HepG2 (cell line): ENCODE measurements around the gene TCFL5. TPM values are rescaled to one million over a fixed set of nuclear protein-coding genes. Genes with fewer than 3 reads are reported as not detected.

Experiments used
- ATAC-seq: fragments of 200-7000 bp; cut with Tn5 transposase; 3 replicates; pipeline ENCODE4 v1.9.1; 2020; ENCODE audit warnings: mild to moderate bottlenecking, moderate library complexity
- BruUV-seq: library from RNA; stranded (reverse); fragments of 400-500 nt; replicated peaks from 2 replicates; lab custom pipeline; 2021; lab: Mats Ljungman, UMichigan
- CTCF ChIA-PET: fragments of 300-600 bp; formaldehyde crosslinking; extraction: SDS; loops from one replicate; lab custom pipeline; 2021; ENCODE audit warnings: low total read pairs, inconsistent platforms, low intra/inter-chr PET ratio; lab: Yijun Ruan, JAX
- POLR2A ChIA-PET: fragments of 350-600 bp; sonication (Branson Sonifier 250); formaldehyde crosslinking; loops from one replicate; lab custom pipeline; 2020; ENCODE audit warnings: antibody characterized with exemption, inconsistent platforms; lab: Yijun Ruan, JAX
- DNase-seq: peaks from one replicate; pipeline ENCODE4 v3.0.0-alpha.2; 2015; ENCODE audit warnings: low spot score
- FAIRE-seq: peaks from 3 replicates; lab custom pipeline; 2011; peaks lifted over from hg19 to GRCh38; lab: Jason Lieb, UNC
- H2AFZ ChIP-seq: one replicate; pipeline ENCODE4 v1.6.1; 2011; ENCODE audit warnings: low read length, inconsistent platforms
- H3K27ac ChIP-seq: fragments of 300-600 bp; 3 replicates; pipeline ENCODE4 v1.8.0; 2011; ENCODE audit warnings: mixed run types, mild to moderate bottlenecking, mixed read lengths, low read length, inconsistent platforms; ENCODE audit not compliant: insufficient read depth; ENCODE audit errors: extremely low read length
- H3K27me3 ChIP-seq, 2 experiments: fragments of 200-600 bp in 1 of 2; 2 replicates in 1 of 2; 3 replicates in 1 of 2; pipeline versions ENCODE4 v1.6.0 to v1.8.0; 2011; ENCODE audit warnings: low read length in 2 of 2, mild to moderate bottlenecking in 2 of 2, moderate library complexity in 2 of 2, inconsistent platforms in 1 of 2; ENCODE audit not compliant: insufficient read depth in 2 of 2, control insufficient read depth in 1 of 2
- H3K36me3 ChIP-seq, 2 experiments: fragments of 200-600 bp in 1 of 2; replicated peaks in 1 of 2; 2 replicates in 1 of 2; 3 replicates in 1 of 2; pipeline versions ENCODE4 v1.5.1 to v1.8.0; 2011; ENCODE audit warnings: low read length in 2 of 2, inconsistent platforms in 1 of 2; ENCODE audit not compliant: insufficient read depth in 2 of 2, control insufficient read depth in 1 of 2
- H3K4me1 ChIP-seq: 2 replicates; pipeline ENCODE4 v1.5.1; 2012; ENCODE audit warnings: low read length, inconsistent platforms; ENCODE audit not compliant: insufficient read depth
- H3K4me2 ChIP-seq: 2 replicates; pipeline ENCODE4 v1.6.0; 2011; ENCODE audit warnings: low read depth, low read length, inconsistent platforms
- H3K4me3 ChIP-seq, 3 experiments: fragments of 200-600 bp in 1 of 3; sonication (generic), shearing (Covaris generic) in 1 of 3; replicated peaks in 1 of 3; 2 replicates each; pipeline ENCODE4 v1.5.1; 2011 to 2016; ENCODE audit warnings: low read length in 3 of 3, inconsistent platforms in 2 of 3, low read depth in 2 of 3, mild to moderate bottlenecking in 2 of 3, control low read depth in 1 of 3, mixed read lengths in 1 of 3; ENCODE audit not compliant: insufficient read depth in 1 of 3
- H3K79me2 ChIP-seq: one replicate; pipeline ENCODE4 v1.6.1; 2011; ENCODE audit warnings: low read length, inconsistent platforms; ENCODE audit not compliant: insufficient read depth
- H3K9ac ChIP-seq: 2 replicates; pipeline ENCODE4 v1.6.0; 2011; ENCODE audit warnings: mild to moderate bottlenecking, low read depth, low read length, inconsistent platforms; ENCODE audit not compliant: insufficient read depth
- H3K9me3 ChIP-seq: 2 replicates; pipeline ENCODE4 v1.5.1; 2012; ENCODE audit warnings: mild to moderate bottlenecking, low read length
- H4K20me1 ChIP-seq: 2 replicates; pipeline ENCODE4 v1.6.0; 2011; ENCODE audit warnings: inconsistent platforms, mild to moderate bottlenecking, low read length, moderate library complexity; ENCODE audit not compliant: insufficient read depth
- ESRRA ChIP-seq: sonication (generic); formaldehyde crosslinking; IDR thresholded peaks from 2 replicates; pipeline ENCODE4 v1.5.1; 2020; ENCODE audit warnings: mild to moderate bottlenecking, low read depth, missing genetic modification reagents
- MIXL1 ChIP-seq: IDR thresholded peaks from 2 replicates; pipeline ENCODE4 v1.6.1; 2016
- PPARG ChIP-seq: conservative IDR thresholded peaks from 2 replicates; pipeline ENCODE4 v1.6.1; 2016; ENCODE audit warnings: missing biosample characterization, missing genetic modification reagents
- SOX6 ChIP-seq, 2 experiments: fragments of 450-650 bp in 1 of 2; sonication (generic) in 1 of 2; formaldehyde crosslinking in 1 of 2; IDR thresholded peaks; 2 replicates each; pipeline versions ENCODE4 v1.4.0 to v1.6.1; 2017 to 2020; ENCODE audit warnings: antibody characterized with exemption in 1 of 2, mild to moderate bottlenecking in 1 of 2, missing genetic modification reagents in 1 of 2
- ZBTB4 ChIP-seq: sonication (generic); formaldehyde crosslinking; IDR thresholded peaks from 2 replicates; pipeline ENCODE4 v1.4.0; 2020; ENCODE audit warnings: missing genetic modification reagents, mild to moderate bottlenecking, borderline replicate concordance
- ZBTB8A ChIP-seq: sonication (generic); formaldehyde crosslinking; IDR thresholded peaks from 2 replicates; pipeline ENCODE4 v1.4.0; 2020; ENCODE audit warnings: mild to moderate bottlenecking, low read depth, missing genetic modification reagents, borderline replicate concordance
- ZFP91 ChIP-seq: sonication (generic); formaldehyde crosslinking; IDR thresholded peaks from 2 replicates; pipeline ENCODE4 v1.9.0; 2022; ENCODE audit warnings: missing genetic modification reagents, mild to moderate bottlenecking, borderline replicate concordance
- ZNF20 ChIP-seq: sonication (generic); formaldehyde crosslinking; IDR thresholded peaks from 2 replicates; pipeline ENCODE4 v1.4.0; 2020; ENCODE audit warnings: mild to moderate bottlenecking, moderate library complexity, missing genetic modification reagents
- ZNF83 ChIP-seq: sonication (generic); formaldehyde crosslinking; IDR thresholded peaks from 2 replicates; pipeline ENCODE4 v1.4.0; 2020; ENCODE audit warnings: missing genetic modification reagents, mild to moderate bottlenecking, borderline replicate concordance
- WGBS: methylation state at CpG from one replicate; pipeline ENCODE4 v1.1.6; 2017; ENCODE audit warnings: low lambda C conversion rate; 5-methylcytosine and 5-hydroxymethylcytosine counted together
- in situ Hi-C: cut with HindIII; loops from 2 replicates; pipeline ENCODE4 v1.10.0; 2017; ENCODE audit warnings: low pct_unique_long_range_greater_than_20kb; ENCODE audit not compliant: extremely low pct_ligation_motif_present
- intact Hi-C: fragments of 100-400 bp; cut with micrococcal nuclease; formaldehyde crosslinking; loops from one replicate; pipeline ENCODE4 v1.10.0; 2022; ENCODE audit not compliant: unreplicated experiment
- polyA plus RNA-seq, 8 experiments: library from polyadenylated mRNA; depleted of rRNA in 3 of 8; stranded (reverse) in 7 of 8; unstranded in 1 of 8; fragments of >200 nt; fragmentation: Illumina TruSeq in 4 of 8; extraction: Trizol in 4 of 8; gene quantifications; 2 replicates each; pipeline versions ENCODE4 v1.2.1 to v1.2.3, GENCODE V29; 2011 to 2016; ENCODE audit warnings: low read depth in 4 of 8, missing spikeins in 1 of 8, mixed read lengths in 1 of 8; ENCODE audit not compliant: insufficient read depth in 1 of 8
- total RNA-seq, 5 experiments: library from RNA; depleted of rRNA; stranded (reverse); fragments of >200 nt; fragmentation: Illumina TruSeq; extraction: Trizol; gene quantifications; 2 replicates each; pipeline ENCODE4 v1.2.3, GENCODE V29; 2016; ENCODE audit warnings: low read depth in 1 of 5
- TF ChIP-seq, protein P1 (sequence below): sonication (generic); formaldehyde crosslinking; IDR thresholded peaks from 2 replicates; pipeline ENCODE4 v1.4.0; 2020; ENCODE audit warnings: missing genetic modification reagents, mild to moderate bottlenecking, borderline replicate concordance

The TCFL5 gene
- total and polyA plus RNA-seq, 2 of the 13 experiments (the other 11 are each of a cell fraction or from before 2014, with no cell fraction given), result 14.8 to 20.0 TPM

DNA sequence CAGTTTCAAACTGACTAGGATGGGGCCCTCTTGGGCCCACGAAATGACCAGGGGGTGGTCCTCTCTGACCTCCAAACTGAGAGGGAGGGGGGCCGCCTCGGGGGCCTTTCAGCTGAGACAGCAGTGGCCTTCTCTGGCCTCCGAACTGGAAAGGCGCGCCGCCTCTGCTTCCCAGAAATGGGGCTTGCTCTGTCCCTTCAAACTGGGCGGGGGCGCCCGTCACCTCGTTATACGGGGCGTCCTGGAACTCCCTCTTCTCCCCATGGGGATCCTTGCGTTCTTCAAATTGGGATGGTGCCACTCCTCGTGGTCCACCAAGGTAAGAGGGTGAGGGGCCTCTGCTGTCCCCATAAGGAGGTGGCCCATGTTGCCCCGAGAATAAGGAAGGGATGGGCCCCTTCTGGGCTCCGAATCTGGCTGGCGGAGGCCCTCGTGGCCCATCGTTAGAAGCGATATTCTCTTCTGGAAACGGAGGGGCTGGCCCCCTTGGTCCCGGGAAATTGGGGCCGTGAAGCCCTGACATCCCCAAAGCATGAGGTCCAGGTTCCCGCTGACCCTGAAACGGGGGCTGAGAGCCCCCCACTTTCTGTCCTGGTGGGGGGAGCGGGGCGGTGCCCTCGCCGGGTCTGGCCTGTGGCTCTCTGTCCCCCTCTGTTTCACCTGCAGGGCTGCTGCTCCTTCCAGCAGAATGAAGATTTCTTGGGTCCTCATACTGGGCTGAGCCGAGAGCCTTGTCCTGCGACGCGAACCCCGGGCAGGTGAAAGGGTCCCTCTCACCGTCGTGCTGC lies 18.7 kb upstream of the TCFL5 start:
- DNase-seq (no peak), ATAC-seq (no peak), FAIRE-seq (no peak)
- H4K20me1 ChIP-seq, result no peaks in the 10 kb centered on the region
- H3K4me1 ChIP-seq, result peaks cover 33% of the 10 kb centered on the region
- H3K4me3 ChIP-seq, result no peak overlapping the region
- no peak overlapping the region for H3K27ac ChIP-seq
- H3K9me3 ChIP-seq, result no peaks in the 10 kb centered on the region
- no peak overlapping the region for H2AFZ ChIP-seq
- 96% methylated on average over 33 of the region's 37 CpGs for WGBS
- in situ Hi-C loops (no loop called here), intact Hi-C loops (no loop called here)
- POLR2A ChIA-PET, result no interaction called here
- H3K36me3 ChIP-seq, result peaks cover 3 to 10% of the 10 kb centered on the region in 2 experiments; a peak in 1 of 5 replicates
- no TSS peak for BruUV-seq
- no peaks in the 10 kb centered on the region for H3K79me2 ChIP-seq
- CTCF ChIA-PET, result no interaction called here
- no peak overlapping the region for H3K4me2 ChIP-seq
- H3K27me3 ChIP-seq, result no peaks in the 10 kb centered on the region; a peak in 1 of 5 replicates
- no peak overlapping the region for H3K9ac ChIP-seq
- TF ChIP-seq MIXL1 (CRISPR knock-in tag) (no peak), ESRRA (CRISPR knock-in tag) (no peak), ZFP91 (CRISPR knock-in tag) (no peak), PPARG (no peak), ZNF20 (CRISPR knock-in tag) (no peak), SOX6 (IDR thresholded peaks at IDR 0.05) (no peak), SOX6 (CRISPR knock-in tag; IDR thresholded peaks at IDR 0.05) (no peak), ZBTB8A (CRISPR knock-in tag) (no peak), ZNF83 (CRISPR knock-in tag) (no peak), ZBTB4 (CRISPR knock-in tag) (no peak)
- TF ChIP-seq, protein P1, sequence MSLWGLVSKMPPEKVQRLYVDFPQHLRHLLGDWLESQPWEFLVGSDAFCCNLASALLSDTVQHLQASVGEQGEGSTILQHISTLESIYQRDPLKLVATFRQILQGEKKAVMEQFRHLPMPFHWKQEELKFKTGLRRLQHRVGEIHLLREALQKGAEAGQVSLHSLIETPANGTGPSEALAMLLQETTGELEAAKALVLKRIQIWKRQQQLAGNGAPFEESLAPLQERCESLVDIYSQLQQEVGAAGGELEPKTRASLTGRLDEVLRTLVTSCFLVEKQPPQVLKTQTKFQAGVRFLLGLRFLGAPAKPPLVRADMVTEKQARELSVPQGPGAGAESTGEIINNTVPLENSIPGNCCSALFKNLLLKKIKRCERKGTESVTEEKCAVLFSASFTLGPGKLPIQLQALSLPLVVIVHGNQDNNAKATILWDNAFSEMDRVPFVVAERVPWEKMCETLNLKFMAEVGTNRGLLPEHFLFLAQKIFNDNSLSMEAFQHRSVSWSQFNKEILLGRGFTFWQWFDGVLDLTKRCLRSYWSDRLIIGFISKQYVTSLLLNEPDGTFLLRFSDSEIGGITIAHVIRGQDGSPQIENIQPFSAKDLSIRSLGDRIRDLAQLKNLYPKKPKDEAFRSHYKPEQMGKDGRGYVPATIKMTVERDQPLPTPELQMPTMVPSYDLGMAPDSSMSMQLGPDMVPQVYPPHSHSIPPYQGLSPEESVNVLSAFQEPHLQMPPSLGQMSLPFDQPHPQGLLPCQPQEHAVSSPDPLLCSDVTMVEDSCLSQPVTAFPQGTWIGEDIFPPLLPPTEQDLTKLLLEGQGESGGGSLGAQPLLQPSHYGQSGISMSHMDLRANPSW (CRISPR knock-in tag), result no peak
- TF ChIP-seq, all 625 proteins: peak for 0
